ENCODE data around the gene HES4. TPM values are rescaled to one million over a fixed set of nuclear protein-coding genes. Genes with fewer than 3 reads are reported as not detected.

The HES4 gene
- total and polyA plus RNA-seq, 2 of the 13 experiments (the other 11 are each of a cell fraction or from before 2014, with no cell fraction given), result 8.8 to 10.6 TPM

GRCh38 chr1:1000357-1001056 is 610 bp upstream of the HES4 start (continued):
- TF ChIP-seq, protein P1, sequence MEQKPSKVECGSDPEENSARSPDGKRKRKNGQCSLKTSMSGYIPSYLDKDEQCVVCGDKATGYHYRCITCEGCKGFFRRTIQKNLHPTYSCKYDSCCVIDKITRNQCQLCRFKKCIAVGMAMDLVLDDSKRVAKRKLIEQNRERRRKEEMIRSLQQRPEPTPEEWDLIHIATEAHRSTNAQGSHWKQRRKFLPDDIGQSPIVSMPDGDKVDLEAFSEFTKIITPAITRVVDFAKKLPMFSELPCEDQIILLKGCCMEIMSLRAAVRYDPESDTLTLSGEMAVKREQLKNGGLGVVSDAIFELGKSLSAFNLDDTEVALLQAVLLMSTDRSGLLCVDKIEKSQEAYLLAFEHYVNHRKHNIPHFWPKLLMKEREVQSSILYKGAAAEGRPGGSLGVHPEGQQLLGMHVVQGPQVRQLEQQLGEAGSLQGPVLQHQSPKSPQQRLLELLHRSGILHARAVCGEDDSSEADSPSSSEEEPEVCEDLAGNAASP (CRISPR knock-in tag; IDR thresholded peaks at IDR 0.05; ENCODE audit: borderline replicate concordance), result 0 out of 2 replicates have a peak, but pooled peaks have one; percentile 40
- TF ChIP-seq ZFP36 (IDR thresholded peaks at IDR 0.05; ENCODE audit: borderline replicate concordance, low read depth, low read length, partially characterized antibody) (no peak), ONECUT2 (CRISPR knock-in tag; IDR thresholded peaks at IDR 0.05) (peak; percentile 36), ZNF678 (CRISPR knock-in tag; IDR thresholded peaks at IDR 0.05) (peak; percentile 54; the same call in 1 of the 2 replicates), HDAC1 (CRISPR knock-in tag; IDR thresholded peaks at IDR 0.05) (peak; percentile 91), ELK4 (CRISPR knock-in tag; IDR thresholded peaks at IDR 0.05; ENCODE audit: borderline replicate concordance) (no peak), BORCS8-MEF2B (CRISPR knock-in tag; IDR thresholded peaks at IDR 0.05) (0 out of 2 replicates have a peak, but pooled peaks have one; percentile 35), ZNF235 (CRISPR knock-in tag; IDR thresholded peaks at IDR 0.05; ENCODE audit: borderline replicate concordance) (no peak), RFXAP (CRISPR knock-in tag; IDR thresholded peaks at IDR 0.05; ENCODE audit: borderline replicate concordance) (0 out of 2 replicates have a peak, but pooled peaks have one; percentile 23), KLF15 (CRISPR knock-in tag; IDR thresholded peaks at IDR 0.05; ENCODE audit: borderline replicate concordance) (peak; percentile 51; the same call in 1 of the 2 replicates), ZNF121 (CRISPR knock-in tag; IDR thresholded peaks at IDR 0.05) (peak; percentile 53; the same call in 1 of the 2 replicates), MED13 (CRISPR knock-in tag; IDR thresholded peaks at IDR 0.05) (peak; percentile 74)
- TF ChIP-seq, protein P2, sequence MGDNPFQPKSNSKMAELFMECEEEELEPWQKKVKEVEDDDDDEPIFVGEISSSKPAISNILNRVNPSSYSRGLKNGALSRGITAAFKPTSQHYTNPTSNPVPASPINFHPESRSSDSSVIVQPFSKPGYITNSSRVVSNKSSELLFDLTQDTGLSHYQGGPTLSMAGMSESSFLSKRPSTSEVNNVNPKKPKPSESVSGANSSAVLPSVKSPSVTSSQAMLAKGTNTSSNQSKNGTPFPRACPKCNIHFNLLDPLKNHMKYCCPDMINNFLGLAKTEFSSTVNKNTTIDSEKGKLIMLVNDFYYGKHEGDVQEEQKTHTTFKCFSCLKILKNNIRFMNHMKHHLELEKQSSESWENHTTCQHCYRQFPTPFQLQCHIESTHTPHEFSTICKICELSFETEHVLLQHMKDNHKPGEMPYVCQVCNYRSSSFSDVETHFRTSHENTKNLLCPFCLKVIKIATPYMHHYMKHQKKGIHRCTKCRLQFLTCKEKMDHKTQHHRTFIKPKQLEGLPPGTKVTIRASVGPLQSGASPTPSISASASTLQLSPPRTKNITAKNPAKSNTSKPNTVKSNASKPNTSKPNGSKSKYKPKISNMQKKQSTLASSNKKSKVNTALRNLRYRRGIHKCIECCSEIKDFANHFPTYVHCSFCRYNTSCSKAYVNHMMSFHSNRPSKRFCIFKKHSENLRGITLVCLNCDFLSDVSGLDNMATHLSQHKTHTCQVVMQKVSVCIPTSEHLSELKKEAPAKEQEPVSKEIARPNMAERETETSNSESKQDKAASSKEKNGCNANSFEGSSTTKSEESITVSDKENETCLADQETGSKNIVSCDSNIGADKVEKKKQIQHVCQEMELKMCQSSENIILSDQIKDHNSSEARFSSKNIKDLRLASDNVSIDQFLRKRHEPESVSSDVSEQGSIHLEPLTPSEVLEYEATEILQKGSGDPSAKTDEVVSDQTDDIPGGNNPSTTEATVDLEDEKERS (CRISPR knock-in tag; IDR thresholded peaks at IDR 0.05), result peak; percentile 85; the same call in 1 of the 2 replicates
- TF ChIP-seq, protein P3, sequence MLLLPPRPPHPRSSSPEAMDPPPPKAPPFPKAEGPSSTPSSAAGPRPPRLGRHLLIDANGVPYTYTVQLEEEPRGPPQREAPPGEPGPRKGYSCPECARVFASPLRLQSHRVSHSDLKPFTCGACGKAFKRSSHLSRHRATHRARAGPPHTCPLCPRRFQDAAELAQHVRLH (CRISPR knock-in tag; IDR thresholded peaks at IDR 0.05; ENCODE audit: borderline replicate concordance, low read depth), result peak; percentile 82; the same call in 1 of the 2 replicates
- TF ChIP-seq, protein P4, sequence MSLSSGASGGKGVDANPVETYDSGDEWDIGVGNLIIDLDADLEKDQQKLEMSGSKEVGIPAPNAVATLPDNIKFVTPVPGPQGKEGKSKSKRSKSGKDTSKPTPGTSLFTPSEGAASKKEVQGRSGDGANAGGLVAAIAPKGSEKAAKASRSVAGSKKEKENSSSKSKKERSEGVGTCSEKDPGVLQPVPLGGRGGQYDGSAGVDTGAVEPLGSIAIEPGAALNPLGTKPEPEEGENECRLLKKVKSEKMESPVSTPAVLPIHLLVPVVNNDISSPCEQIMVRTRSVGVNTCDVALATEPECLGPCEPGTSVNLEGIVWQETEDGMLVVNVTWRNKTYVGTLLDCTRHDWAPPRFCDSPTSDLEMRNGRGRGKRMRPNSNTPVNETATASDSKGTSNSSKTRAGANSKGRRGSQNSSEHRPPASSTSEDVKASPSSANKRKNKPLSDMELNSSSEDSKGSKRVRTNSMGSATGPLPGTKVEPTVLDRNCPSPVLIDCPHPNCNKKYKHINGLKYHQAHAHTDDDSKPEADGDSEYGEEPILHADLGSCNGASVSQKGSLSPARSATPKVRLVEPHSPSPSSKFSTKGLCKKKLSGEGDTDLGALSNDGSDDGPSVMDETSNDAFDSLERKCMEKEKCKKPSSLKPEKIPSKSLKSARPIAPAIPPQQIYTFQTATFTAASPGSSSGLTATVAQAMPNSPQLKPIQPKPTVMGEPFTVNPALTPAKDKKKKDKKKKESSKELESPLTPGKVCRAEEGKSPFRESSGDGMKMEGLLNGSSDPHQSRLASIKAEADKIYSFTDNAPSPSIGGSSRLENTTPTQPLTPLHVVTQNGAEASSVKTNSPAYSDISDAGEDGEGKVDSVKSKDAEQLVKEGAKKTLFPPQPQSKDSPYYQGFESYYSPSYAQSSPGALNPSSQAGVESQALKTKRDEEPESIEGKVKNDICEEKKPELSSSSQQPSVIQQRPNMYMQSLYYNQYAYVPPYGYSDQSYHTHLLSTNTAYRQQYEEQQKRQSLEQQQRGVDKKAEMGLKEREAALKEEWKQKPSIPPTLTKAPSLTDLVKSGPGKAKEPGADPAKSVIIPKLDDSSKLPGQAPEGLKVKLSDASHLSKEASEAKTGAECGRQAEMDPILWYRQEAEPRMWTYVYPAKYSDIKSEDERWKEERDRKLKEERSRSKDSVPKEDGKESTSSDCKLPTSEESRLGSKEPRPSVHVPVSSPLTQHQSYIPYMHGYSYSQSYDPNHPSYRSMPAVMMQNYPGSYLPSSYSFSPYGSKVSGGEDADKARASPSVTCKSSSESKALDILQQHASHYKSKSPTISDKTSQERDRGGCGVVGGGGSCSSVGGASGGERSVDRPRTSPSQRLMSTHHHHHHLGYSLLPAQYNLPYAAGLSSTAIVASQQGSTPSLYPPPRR (CRISPR knock-in tag; IDR thresholded peaks at IDR 0.05; ENCODE audit: borderline replicate concordance), result peak; percentile 57; the same call in 1 of the 2 replicates

Data from HepG2 (cell line).